NCI-H1694 (cell line): Measurements from ENCODE around the gene PTPRF.
A peak's percentile ranks its signal among the peaks of the same experiment; 100 is the strongest.

ENCODE experiments used
- DNase-seq: peaks from one replicate; lab custom pipeline; 2025; lab: John Stamatoyannopoulos, UW

Gene PTPRF

DNA sequence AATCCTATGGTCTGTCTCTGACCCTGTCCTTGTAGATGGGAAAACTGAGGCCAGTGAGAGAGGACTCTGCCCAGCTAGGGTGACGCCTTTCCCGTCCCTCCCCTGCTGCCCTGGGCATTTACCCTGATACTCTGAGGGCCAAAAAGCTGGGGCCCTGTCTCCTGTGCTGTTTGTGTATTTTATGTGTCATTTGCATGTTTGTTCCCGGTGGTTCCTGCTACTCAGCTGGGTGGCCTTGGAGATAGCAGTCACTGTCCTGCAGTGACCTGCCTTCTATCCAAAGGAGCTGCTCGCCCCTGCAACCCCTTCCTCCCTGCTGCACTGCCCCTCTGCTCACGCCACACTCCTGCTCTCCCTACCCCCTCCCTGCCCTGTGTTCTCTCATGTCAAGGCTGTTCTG, 78.1 kb downstream of the PTPRF start:
- DNase-seq: no peak

DNA sequence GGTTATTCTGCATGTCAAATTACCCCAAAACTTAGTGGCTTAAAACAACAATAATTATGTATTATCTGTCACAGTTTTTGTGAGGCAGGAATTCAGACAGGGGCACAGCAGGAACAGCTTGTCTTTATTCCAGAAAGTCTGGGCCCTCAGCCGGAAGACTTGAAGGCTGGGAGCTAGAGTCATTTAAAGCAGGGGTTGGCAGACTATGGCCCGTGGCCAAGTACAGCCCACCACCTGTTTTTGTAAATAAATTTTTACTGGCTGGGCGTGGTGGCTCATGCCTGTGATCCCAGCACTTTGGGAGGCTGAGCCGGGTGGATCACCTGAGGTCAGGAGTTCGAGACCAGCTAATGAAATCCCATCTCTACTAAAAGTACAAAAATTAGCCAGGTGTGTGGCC, 79.7 kb downstream of the PTPRF start:
- peak; percentile 39 for DNase-seq

DNA sequence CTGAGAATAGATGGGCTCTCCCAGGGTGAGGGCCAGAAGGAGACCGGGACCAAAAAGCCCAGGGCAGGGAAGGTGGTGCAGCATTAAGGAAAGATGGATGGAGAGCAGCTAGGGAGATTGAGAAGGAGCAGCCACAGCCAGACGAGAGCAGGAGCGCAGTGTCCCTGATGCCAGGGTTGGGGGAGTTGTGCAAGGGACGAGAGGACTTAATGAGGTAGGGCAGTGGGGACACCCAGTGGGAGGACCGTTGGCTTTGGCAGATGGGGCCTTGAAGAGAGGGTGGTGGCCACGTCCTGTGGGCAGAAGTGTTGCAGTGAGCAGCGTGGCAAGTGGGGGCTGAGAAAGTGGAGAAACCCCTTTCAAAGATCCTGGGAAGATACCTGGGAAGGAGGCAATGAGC, 81.3 kb downstream of the PTPRF start:
- DNase-seq: no peak

DNA sequence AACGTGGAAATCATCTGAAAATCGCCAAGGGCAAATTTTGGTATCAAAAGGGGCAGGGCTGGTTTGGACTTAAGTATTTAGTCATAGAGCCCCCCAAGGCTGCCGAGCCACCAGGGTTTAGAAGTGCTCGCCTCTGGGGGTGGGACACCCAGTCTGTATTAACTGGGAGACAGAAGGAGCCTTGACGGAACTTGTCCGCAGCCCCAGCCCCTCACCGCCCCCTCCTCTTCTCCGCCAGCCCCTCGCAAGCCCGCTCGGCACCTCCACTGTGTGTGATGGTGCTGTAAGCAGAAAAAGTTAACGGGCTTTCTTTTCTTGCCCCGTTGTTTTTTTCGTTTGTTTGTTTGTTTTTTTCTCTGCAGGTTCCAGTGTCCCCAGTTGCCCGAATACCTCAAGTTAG, 81.7 kb downstream of the PTPRF start:
- no peak for DNase-seq

DNA sequence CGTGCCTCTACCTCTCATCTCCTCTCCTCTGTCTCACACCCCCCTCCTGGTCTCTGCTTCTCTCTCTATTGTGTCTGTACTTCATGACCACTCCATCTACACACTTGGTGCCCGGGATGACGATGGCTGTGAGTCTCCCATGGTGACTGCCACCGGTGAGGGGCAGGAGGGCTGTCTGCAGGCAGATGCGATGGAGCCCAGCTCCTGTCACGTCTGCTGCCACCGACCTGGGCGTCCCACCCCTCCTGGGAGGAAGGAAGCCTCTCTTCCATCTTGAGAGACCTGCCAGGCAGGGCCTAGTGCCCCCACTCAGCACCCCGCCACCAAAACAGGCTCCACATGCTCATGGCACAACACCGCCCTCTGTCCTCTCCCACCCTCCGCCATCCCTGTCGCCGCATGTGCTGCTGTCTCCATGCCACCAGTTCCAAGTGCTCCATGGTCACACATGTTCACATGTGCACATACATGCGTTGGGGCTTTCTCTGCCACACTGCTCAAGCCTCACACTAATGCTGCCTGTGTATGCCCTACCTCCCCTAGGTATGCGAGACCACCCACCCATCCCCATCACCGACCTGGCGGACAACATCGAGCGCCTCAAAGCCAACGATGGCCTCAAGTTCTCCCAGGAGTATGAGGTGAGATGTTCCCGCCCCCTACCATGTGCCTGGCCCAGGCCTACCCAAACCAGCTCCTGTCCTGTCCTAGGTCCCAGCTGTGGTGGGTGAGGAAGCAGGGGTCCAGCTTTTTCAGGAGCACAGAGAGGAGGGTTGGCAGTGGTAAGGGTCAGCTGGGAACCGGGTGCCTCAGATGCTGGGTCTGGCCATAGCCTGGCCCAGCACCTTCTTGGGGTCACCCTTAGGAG, 82.6 kb downstream of the PTPRF start:
- no peak for DNase-seq

DNA sequence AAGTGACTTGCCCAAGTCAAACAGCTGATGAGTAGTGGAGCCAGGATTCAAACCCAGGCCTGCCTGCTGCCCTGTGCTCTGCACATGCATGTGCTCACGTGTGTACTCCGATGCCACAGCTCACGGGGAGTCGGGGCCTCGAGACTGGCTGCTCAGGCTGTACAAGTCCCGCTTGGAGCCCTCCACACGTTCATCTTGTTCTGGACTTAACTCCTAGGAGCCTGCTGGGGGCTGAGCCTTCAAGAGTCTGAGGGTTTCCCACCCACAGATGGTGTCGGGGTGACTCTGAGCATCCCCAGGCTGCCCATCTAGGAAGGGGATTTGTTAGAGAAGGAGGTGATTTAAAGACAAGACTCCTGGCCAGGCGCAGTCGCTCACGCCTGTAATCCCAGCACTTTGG, 83.5 kb downstream of the PTPRF start:
- DNase-seq: no peak

DNA sequence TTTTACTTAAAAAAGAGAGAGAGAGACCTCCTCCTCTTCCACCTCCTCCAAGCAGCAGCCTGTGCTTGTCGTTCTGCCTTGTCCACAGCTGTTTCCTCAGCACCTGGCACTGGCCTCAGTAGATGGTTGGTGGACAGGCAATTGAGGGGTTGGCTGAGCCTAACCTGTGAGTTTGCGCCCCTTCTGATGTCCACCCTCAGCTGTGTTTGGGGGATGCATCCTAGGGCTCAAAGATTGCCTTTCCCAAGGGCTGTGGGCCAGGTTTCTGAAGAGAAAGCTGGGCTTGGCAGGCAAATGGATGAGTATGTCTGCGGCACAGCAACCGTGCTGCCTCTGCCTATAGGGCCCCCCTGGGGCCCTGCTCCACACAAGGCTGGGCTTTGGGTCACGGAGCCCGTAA, 84.2 kb downstream of the PTPRF start:
- no peak for DNase-seq

DNA sequence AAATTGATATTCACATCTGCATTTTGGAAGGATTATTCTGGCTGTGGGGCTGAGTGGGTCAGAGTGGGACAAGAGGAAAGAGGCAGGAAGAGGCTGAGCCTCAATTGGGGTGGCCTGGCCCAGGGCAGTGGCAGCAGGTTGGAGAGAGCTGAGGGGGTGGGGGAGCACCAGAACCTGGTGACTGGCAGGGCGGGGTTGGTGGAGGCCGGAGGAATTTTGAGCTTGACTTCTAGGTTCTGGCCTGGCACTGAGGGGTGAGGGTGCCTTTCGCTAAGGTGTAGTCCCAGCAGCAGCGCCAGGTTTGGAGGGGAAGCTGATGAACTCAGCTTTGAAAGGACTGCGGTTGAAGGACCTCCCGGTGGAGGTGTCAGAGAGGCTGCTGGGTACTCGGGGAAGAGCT, 85.7 kb downstream of the PTPRF start:
- no peak for DNase-seq

DNA sequence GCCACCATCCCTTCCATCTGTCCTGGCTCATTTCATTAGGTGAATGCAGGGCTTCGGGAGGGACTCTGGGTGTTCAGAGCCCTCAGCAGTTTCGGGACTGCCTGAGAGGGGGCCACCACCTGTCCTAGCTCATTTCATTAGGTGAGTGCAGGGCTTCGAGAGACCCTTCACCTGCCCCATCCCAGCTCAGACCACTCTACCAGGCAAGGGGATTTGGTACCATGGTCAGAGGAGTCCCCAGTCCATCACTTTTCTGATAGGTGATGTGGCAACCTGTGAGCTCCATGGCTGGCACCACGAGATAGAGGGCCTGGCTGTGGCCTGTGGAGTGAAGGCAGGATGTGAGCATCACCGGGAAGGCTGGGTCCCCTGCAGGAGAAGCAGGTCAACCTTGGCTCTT, 86.3 kb downstream of the PTPRF start:
- no peak for DNase-seq

DNA sequence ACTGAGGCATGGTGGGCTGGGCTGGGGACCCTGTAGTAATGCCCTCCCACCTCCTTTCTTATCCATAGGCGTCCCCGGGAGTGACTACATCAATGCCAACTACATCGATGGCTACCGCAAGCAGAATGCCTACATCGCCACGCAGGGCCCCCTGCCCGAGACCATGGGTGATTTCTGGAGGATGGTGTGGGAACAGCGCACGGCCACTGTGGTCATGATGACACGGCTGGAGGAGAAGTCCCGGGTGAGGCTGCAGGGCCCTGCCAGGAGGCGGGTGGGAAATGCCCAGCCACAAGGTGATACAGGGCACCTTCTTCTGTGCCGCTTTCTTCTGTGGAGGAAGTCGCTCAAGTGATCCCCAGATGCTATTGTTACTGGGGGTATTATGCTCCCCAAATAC, 87.0 kb downstream of the PTPRF start:
- no peak for DNase-seq

DNA sequence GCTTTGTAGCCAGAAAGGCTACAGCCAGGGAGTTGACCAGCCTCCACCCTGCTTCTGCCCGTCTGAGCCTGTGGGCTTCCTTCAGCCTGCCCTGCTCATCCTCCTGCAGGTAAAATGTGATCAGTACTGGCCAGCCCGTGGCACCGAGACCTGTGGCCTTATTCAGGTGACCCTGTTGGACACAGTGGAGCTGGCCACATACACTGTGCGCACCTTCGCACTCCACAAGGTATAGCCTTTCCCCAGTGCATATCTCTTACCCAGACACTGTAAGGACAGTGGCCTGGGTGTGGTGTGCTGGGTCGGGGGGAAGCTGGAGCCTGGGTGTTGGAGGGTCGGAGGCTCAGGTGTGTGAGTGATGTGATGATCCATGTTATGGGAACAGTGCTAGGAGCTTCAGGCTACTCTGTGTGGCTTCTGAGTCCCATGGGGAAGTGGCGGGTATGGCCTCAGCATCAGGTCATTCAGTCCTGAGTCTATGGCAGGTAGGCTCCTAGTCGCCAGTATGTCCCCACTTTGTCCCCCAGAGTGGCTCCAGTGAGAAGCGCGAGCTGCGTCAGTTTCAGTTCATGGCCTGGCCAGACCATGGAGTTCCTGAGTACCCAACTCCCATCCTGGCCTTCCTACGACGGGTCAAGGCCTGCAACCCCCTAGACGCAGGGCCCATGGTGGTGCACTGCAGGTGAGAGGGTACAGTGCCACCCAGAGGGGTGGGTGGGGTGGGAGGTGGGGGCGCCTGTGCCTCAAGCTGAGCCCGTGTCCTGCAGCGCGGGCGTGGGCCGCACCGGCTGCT, 88.0 kb downstream of the PTPRF start:
- no peak for DNase-seq

DNA sequence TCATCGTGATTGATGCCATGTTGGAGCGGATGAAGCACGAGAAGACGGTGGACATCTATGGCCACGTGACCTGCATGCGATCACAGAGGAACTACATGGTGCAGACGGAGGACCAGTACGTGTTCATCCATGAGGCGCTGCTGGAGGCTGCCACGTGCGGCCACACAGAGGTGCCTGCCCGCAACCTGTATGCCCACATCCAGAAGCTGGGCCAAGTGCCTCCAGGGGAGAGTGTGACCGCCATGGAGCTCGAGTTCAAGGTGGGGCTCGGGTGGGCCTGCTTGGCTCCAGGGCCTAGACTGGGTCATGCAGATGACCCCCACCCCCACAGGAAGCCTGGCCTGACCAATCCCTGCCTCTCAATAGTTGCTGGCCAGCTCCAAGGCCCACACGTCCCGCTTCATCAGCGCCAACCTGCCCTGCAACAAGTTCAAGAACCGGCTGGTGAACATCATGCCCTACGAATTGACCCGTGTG, 88.7 kb downstream of the PTPRF start:
- DNase-seq: no peak

DNA sequence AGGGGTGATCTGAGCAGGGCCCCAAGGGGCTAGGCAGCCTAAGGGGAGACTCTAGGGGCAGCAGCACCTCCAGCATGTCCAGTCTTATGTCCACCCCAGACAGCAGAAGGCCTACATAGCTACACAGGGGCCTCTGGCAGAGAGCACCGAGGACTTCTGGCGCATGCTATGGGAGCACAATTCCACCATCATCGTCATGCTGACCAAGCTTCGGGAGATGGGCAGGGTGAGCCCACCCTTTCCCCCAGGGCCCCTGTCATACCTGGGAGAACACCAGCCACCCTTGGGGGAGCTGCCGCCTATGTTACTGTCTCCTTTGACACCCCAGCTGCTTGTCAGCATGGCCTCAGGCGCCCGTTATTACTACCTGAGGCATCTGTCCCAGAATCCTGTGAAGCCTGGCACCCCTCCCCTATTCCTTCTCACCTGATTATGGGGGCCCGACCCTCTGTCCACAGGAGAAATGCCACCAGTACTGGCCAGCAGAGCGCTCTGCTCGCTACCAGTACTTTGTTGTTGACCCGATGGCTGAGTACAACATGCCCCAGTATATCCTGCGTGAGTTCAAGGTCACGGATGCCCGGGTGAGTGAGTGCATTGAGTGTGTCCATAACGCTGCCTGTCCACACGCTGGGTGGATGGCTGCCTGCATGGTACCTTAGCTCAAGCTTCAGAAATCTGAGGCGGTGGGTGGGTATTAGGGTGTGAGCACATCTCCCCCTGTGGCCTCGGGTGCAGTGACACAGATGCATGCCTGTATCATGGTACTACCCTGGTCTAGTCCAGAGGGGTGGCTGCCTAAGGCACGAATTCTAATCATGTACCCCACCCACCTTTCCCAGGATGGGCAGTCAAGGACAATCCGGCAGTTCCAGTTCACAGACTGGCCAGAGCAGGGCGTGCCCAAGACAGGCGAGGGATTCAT, 89.6 kb downstream of the PTPRF start:
- no peak for DNase-seq

DNA sequence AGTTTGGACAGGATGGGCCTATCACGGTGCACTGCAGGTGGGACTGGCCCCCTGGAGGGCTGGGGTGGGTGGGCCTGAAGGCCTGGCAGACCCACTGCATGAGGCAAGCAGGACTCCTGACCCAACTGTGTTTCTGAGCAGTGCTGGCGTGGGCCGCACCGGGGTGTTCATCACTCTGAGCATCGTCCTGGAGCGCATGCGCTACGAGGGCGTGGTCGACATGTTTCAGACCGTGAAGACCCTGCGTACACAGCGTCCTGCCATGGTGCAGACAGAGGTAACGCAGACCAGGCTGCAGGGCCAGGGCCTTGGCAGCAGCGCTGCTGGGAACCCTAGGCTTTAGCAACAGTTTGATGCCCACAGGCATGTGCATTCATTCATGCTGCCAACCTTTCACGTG, 90.3 kb downstream of the PTPRF start:
- DNase-seq: no peak

DNA sequence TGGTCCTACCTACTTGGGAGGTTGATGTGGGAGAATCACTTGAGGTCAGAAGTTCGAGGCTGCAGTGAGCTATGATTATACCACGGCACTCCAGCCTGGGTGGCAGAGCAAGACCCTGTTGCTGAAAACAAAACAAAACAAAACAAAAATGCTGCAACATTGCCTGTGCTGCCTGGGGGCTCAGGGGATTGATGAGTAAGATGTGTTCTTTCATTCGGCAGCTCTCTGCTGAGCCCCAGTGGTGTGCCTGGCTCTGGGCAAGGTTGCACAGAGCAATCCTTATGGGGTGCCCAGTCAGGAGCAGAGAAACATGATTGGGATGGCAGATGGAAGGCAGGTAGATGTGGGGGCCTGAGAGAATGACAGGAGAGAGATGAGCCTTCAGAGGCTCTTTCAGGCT, 90.7 kb downstream of the PTPRF start:
- no peak for DNase-seq

DNA sequence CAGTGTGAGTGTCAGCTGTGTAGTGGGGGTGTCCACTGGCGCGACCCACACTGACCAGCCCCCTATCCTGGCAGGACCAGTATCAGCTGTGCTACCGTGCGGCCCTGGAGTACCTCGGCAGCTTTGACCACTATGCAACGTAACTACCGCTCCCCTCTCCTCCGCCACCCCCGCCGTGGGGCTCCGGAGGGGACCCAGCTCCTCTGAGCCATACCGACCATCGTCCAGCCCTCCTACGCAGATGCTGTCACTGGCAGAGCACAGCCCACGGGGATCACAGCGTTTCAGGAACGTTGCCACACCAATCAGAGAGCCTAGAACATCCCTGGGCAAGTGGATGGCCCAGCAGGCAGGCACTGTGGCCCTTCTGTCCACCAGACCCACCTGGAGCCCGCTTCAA, 91.2 kb downstream of the PTPRF start:
- no peak for DNase-seq

DNA sequence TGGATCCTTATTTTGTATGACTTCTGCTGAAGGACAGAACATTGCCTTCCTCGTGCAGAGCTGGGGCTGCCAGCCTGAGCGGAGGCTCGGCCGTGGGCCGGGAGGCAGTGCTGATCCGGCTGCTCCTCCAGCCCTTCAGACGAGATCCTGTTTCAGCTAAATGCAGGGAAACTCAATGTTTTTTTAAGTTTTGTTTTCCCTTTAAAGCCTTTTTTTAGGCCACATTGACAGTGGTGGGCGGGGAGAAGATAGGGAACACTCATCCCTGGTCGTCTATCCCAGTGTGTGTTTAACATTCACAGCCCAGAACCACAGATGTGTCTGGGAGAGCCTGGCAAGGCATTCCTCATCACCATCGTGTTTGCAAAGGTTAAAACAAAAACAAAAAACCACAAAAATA, 91.8 kb downstream of the PTPRF start:
- DNase-seq: no peak

DNA sequence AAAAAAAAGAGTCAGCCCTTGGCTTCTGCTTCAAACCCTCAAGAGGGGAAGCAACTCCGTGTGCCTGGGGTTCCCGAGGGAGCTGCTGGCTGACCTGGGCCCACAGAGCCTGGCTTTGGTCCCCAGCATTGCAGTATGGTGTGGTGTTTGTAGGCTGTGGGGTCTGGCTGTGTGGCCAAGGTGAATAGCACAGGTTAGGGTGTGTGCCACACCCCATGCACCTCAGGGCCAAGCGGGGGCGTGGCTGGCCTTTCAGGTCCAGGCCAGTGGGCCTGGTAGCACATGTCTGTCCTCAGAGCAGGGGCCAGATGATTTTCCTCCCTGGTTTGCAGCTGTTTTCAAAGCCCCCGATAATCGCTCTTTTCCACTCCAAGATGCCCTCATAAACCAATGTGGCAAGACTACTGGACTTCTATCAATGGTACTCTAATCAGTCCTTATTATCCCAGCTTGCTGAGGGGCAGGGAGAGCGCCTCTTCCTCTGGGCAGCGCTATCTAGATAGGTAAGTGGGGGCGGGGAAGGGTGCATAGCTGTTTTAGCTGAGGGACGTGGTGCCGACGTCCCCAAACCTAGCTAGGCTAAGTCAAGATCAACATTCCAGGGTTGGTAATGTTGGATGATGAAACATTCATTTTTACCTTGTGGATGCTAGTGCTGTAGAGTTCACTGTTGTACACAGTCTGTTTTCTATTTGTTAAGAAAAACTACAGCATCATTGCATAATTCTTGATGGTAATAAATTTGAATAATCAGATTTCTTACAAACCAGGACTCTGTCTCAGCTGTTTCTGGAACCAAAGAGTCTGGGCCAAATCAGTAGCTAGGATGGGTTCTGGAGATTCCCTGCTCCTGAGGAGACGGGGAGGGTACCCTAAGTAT, 92.5 kb downstream of the PTPRF start:
- no peak for DNase-seq

DNA sequence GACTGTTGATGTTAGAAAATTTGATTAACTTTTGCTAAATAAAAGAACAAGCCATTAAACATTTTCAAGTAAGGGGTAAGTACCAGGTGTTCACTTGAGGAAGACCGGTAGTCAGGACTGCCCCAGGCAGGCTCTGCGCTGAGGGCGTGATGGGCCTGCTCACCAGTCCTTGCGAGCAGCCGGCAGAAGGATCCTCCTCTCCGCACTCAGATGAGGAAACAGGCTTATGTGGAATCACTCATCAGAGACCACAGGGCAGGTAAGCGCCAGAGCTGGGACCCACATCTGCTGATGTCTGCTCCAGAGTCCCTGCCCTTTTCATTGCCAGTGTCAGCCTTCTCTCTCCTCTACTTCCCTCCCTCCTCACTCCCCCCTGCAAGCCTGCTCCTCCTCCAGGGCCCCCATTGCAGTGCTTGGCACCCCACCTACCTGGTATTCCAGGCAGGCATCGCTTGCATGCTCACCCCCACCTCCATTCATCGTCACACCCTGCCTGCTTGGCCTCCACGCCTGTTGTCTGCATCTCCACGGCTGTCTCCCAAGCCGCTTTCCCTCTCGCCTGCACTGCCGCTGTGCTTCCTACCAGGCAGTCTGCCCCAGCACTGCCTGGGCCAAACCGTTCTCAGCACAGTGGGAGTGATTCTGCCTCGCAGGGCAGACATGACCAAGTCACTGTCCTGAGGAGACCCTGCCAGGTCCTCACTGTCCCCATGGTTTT, 94.5 kb downstream of the PTPRF start:
- no peak for DNase-seq

DNA sequence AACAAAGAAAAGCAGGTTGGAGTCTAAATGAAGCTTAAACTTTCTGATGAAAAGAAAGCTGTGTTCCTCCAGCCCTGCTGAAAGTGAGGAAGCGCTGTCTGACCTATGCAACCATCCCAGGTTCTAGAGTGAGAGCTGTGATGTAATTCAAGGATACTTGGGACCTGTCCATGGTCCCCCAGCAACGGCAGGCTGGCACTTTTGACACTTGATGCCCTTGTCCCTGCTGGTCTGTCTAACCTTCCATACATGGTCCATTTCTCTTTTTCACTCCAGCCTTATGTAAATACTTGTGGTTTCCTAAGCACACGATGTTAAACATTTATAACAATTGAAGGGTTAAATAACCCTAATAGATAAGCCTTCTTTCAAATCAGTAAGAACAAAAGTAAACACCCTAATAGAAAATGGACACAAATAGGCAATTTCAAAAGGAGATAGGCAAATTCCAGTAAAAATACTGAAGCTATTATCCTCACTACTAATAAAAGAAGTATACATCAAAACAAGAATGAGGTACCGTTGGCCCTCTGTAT, 101.5 kb downstream of the PTPRF start:
- no peak for DNase-seq
